Measurements from ENCODE around the gene PRMT3.

DNA sequence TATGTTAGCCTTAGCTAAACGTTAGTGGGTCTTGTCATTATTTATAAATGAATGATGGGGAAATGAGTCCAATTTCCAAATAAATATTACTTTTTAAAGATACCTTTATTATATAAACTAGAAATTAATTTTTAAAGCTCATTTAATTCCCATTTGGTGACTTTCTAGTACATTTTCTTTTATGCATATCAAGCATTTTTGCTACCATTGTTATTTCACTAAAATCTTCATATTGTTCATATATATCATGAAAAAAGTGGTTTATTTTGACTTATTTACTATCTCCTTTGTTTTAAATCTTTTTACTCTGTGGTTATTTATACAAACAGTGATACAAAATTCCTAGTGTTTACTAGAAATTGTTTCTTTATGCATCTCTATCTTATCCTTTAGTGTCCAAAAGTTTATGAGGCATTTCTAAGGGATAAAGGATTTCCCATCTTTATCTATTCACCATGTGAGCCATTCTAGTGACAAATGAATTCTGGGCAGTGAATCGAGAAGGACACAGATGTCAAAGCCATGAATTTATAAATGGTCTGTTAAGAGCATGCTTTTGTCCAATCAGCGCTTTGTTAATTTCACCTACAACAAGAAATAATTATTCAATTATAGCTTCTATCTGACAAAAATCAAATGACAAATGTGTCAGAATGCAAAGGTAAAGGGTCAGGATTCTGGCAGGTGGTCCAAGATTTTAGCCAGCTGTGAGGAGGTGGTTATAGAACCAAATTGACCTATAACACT, 70.6 kb downstream of the PRMT3 start:
- TF ChIP-seq, protein P1, sequence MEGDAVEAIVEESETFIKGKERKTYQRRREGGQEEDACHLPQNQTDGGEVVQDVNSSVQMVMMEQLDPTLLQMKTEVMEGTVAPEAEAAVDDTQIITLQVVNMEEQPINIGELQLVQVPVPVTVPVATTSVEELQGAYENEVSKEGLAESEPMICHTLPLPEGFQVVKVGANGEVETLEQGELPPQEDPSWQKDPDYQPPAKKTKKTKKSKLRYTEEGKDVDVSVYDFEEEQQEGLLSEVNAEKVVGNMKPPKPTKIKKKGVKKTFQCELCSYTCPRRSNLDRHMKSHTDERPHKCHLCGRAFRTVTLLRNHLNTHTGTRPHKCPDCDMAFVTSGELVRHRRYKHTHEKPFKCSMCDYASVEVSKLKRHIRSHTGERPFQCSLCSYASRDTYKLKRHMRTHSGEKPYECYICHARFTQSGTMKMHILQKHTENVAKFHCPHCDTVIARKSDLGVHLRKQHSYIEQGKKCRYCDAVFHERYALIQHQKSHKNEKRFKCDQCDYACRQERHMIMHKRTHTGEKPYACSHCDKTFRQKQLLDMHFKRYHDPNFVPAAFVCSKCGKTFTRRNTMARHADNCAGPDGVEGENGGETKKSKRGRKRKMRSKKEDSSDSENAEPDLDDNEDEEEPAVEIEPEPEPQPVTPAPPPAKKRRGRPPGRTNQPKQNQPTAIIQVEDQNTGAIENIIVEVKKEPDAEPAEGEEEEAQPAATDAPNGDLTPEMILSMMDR (conservative IDR thresholded peaks at IDR 0.05; ENCODE audit: low read depth, low read length): no peak
- TF ChIP-seq EZH2 (IDR thresholded peaks at IDR 0.05; ENCODE audit: borderline replicate concordance, low read depth, low read length, poor library complexity, severe bottlenecking): no peak
